Trophoblast cell (in vitro differentiated cells and primary cell): ENCODE measurements around the gene QRFP.

ENCODE experiments used
- DNase-seq, 2 donors: peaks; one replicate each; pipeline ENCODE4 v3.0.0-alpha.2; 2016
- H2AFZ ChIP-seq: 2 replicates; pipeline ENCODE4 v1.6.1; 2013; ENCODE audit warnings: low read length, moderate library complexity, mild to moderate bottlenecking; ENCODE audit not compliant: insufficient read depth, poor library complexity
- H2AK5ac ChIP-seq: 2 replicates; pipeline ENCODE4 v1.6.1; 2013; ENCODE audit warnings: mild to moderate bottlenecking, low read length
- H2BK120ac ChIP-seq: 2 replicates; pipeline ENCODE4 v1.6.1; 2013; ENCODE audit warnings: low read length, mild to moderate bottlenecking, moderate library complexity; ENCODE audit not compliant: insufficient read depth, poor library complexity
- H2BK12ac ChIP-seq: 2 replicates; pipeline ENCODE4 v1.6.1; 2013; ENCODE audit warnings: mild to moderate bottlenecking, low read length, moderate library complexity
- H2BK5ac ChIP-seq: 2 replicates; pipeline ENCODE4 v1.6.1; 2013; ENCODE audit warnings: low read length, low read depth, moderate library complexity, mild to moderate bottlenecking; ENCODE audit not compliant: poor library complexity
- H3K14ac ChIP-seq: 2 replicates; pipeline ENCODE4 v1.6.1; 2013; ENCODE audit warnings: mild to moderate bottlenecking, low read length
- H3K18ac ChIP-seq: 2 replicates; pipeline ENCODE4 v1.6.1; 2013; ENCODE audit warnings: mild to moderate bottlenecking, low read length
- H3K23ac ChIP-seq: 2 replicates; pipeline ENCODE4 v1.6.1; 2013; ENCODE audit warnings: low read length
- H3K27ac ChIP-seq: 2 replicates; pipeline ENCODE4 v1.5.1; 2013; ENCODE audit warnings: low read depth, mild to moderate bottlenecking, inconsistent platforms, low read length, moderate library complexity
- H3K27me3 ChIP-seq: 2 replicates; pipeline ENCODE4 v1.6.1; 2013; ENCODE audit warnings: inconsistent platforms, mild to moderate bottlenecking, low read length, moderate library complexity; ENCODE audit not compliant: insufficient read depth
- H3K36me3 ChIP-seq, 2 experiments: 1 replicate in 1 of 2; 2 replicates in 1 of 2; pipeline ENCODE4 v1.6.1; 2013; ENCODE audit warnings: low read length in 2 of 2, mild to moderate bottlenecking in 2 of 2, moderate library complexity in 1 of 2; ENCODE audit not compliant: insufficient read depth in 2 of 2, control insufficient read depth in 1 of 2
- H3K4ac ChIP-seq: 2 replicates; pipeline ENCODE4 v1.6.1; 2013; ENCODE audit warnings: low read depth, mild to moderate bottlenecking, low read length, moderate library complexity
- H3K4me1 ChIP-seq, 2 experiments: 1 replicate in 1 of 2; 2 replicates in 1 of 2; pipeline ENCODE4 v1.6.1; 2013; ENCODE audit warnings: low read length in 2 of 2, mild to moderate bottlenecking in 2 of 2, moderate library complexity in 1 of 2; ENCODE audit not compliant: insufficient read depth in 2 of 2, control insufficient read depth in 1 of 2
- H3K4me2 ChIP-seq: 2 replicates; pipeline ENCODE4 v1.6.1; 2013; ENCODE audit warnings: inconsistent platforms, mild to moderate bottlenecking, low read length, moderate library complexity
- H3K4me3 ChIP-seq: 2 replicates; pipeline ENCODE4 v1.5.1; 2013; ENCODE audit warnings: mild to moderate bottlenecking, low read depth, low read length, inconsistent platforms
- H3K79me1 ChIP-seq: one replicate; pipeline ENCODE4 v1.6.1; 2013; ENCODE audit warnings: low read length
- H3K79me2 ChIP-seq: 2 replicates; pipeline ENCODE4 v1.6.1; 2013; ENCODE audit warnings: low read length, mild to moderate bottlenecking; ENCODE audit not compliant: control insufficient read depth, insufficient read depth, poor library complexity
- H3K9ac ChIP-seq: 2 replicates; pipeline ENCODE4 v1.6.1; 2013; ENCODE audit warnings: mild to moderate bottlenecking, low read length
- H3K9me3 ChIP-seq: 2 replicates; pipeline ENCODE4 v1.6.1; 2013; ENCODE audit warnings: low read depth, mild to moderate bottlenecking, control low read depth, inconsistent platforms, low read length; ENCODE audit not compliant: insufficient read depth
- H4K12ac ChIP-seq: 2 replicates; pipeline ENCODE4 v1.6.1; 2013; ENCODE audit warnings: low read depth, mild to moderate bottlenecking, low read length, moderate library complexity
- H4K8ac ChIP-seq: 2 replicates; pipeline ENCODE4 v1.6.1; 2013; ENCODE audit warnings: low read depth, mild to moderate bottlenecking, low read length, moderate library complexity
- H4K91ac ChIP-seq: one replicate; pipeline ENCODE4 v1.6.1; 2013; ENCODE audit warnings: low read depth, mild to moderate bottlenecking, low read length, moderate library complexity
- WGBS: extraction: QIAGEN DNeasy Blood & Tissue Kit; methylation state at CpG from one replicate; pipeline ENCODE4 v1.1.7; 2013; ENCODE audit warnings: missing lambda C conversion rate; ENCODE audit not compliant: insufficient read length, insufficient coverage; ENCODE audit errors: extremely low coverage; 5-methylcytosine and 5-hydroxymethylcytosine counted together

The QRFP gene

GRCh38 chr9:130900701-130901497 lies 4.3 kb upstream of the QRFP start:
- H3K4me1 ChIP-seq = no peaks in the 10 kb centered on the region
- H3K36me3 ChIP-seq = no peaks in the 10 kb centered on the region
- H3K79me1 ChIP-seq = no peaks in the 10 kb centered on the region
- H3K27ac ChIP-seq = no peak overlapping the region
- no peak overlapping the region for H3K4me3 ChIP-seq
- H4K8ac ChIP-seq = no peak overlapping the region
- H2BK120ac ChIP-seq = no peak overlapping the region
- H2AFZ ChIP-seq = no peak overlapping the region
- H2BK5ac ChIP-seq = no peak overlapping the region
- H3K4me2 ChIP-seq = no peak overlapping the region
- no peak overlapping the region for H2AK5ac ChIP-seq
- H3K79me2 ChIP-seq = no peaks in the 10 kb centered on the region
- no peaks in the 10 kb centered on the region for H3K9me3 ChIP-seq
- DNase-seq = no peak
- H3K27me3 ChIP-seq = no peaks in the 10 kb centered on the region
- H4K91ac ChIP-seq = no peak overlapping the region
- WGBS = no CpG with 5 or more reads among the region's 17 CpGs
- H3K4ac ChIP-seq = no peak overlapping the region
- H3K23ac ChIP-seq = no peak overlapping the region
- no peak overlapping the region for H2BK12ac ChIP-seq
- no peak overlapping the region for H3K9ac ChIP-seq
- H4K12ac ChIP-seq = no peak overlapping the region
- H3K18ac ChIP-seq = no peak overlapping the region
- H3K14ac ChIP-seq = no peak overlapping the region

DNA sequence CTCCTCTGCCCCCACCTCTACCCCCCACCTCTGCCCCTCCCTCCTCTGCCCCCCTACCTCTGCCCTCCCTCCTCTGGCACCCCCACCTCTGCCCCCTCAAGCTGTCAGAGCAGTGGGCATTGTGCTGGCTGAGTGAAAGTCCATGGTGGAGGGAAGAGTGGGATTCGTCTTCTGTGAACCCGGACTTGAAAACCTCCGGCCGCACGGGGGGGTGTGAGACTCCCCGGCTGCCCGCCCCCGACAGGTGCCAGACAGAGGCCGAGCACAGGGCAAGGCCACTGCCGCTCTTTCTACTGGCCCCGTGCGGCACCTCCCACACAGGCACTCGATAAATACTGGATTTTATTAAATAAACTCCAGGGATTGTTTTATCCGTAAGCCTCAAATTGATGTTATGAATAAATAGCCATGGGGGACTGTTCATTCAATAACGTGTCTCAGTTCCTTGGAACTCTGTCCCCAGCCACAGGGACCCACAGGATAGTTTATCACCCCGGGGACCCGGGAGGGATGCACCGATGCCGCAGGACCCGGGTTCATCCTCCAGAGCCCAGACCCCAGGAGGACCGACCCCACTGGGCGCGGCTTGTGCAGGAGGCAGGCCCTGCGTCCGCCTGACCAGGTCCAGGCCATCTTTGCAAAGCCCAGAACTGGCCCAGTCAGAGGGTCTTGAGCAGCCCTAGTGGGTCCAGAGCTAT lies 2.6 kb upstream of the QRFP start:
- no peaks in the 10 kb centered on the region for H3K36me3 ChIP-seq
- no peaks in the 10 kb centered on the region for H3K79me1 ChIP-seq
- H4K8ac ChIP-seq = no peak overlapping the region
- H3K9ac ChIP-seq = no peak overlapping the region
- no peak overlapping the region for H3K23ac ChIP-seq
- H3K79me2 ChIP-seq = no peaks in the 10 kb centered on the region
- H4K91ac ChIP-seq = no peak overlapping the region
- H3K4me3 ChIP-seq = peak overlapping the region; percentile 23
- H3K14ac ChIP-seq = no peak overlapping the region
- no peaks in the 10 kb centered on the region for H3K9me3 ChIP-seq
- no peak overlapping the region for H3K27ac ChIP-seq
- no peaks in the 10 kb centered on the region for H3K4me1 ChIP-seq
- no peak overlapping the region for H3K4me2 ChIP-seq
- H3K27me3 ChIP-seq = no peaks in the 10 kb centered on the region
- no peak overlapping the region for H3K4ac ChIP-seq
- H2BK120ac ChIP-seq = no peak overlapping the region
- no peak overlapping the region for H2AK5ac ChIP-seq
- no peak overlapping the region for H2BK12ac ChIP-seq
- no peak overlapping the region for H4K12ac ChIP-seq
- no peak overlapping the region for H2AFZ ChIP-seq
- no peak overlapping the region for H3K18ac ChIP-seq
- H2BK5ac ChIP-seq = no peak overlapping the region
- WGBS = no CpG with 5 or more reads among the region's 25 CpGs
- DNase-seq = no peak

- no peak overlapping the region for H3K27ac ChIP-seq
- no peaks in the 10 kb centered on the region for H3K4me1 ChIP-seq
- H3K23ac ChIP-seq = no peak overlapping the region
- H3K14ac ChIP-seq = no peak overlapping the region
- H3K27me3 ChIP-seq = no peaks in the 10 kb centered on the region
- no peaks in the 10 kb centered on the region for H3K9me3 ChIP-seq
- no peak overlapping the region for H2AFZ ChIP-seq
- H3K9ac ChIP-seq = no peak overlapping the region
- no peak overlapping the region for H2BK5ac ChIP-seq
- no peaks in the 10 kb centered on the region for H3K79me2 ChIP-seq
- H4K91ac ChIP-seq = no peak overlapping the region
- H2BK12ac ChIP-seq = no peak overlapping the region
- no peak overlapping the region for H3K18ac ChIP-seq
- no peak overlapping the region for H3K4ac ChIP-seq
- no peak overlapping the region for H4K12ac ChIP-seq
- no peak overlapping the region for H3K4me2 ChIP-seq
- DNase-seq = no peak
- no peaks in the 10 kb centered on the region for H3K79me1 ChIP-seq
- H2AK5ac ChIP-seq = no peak overlapping the region
- H2BK120ac ChIP-seq = no peak overlapping the region
- no peak overlapping the region for H3K4me3 ChIP-seq
- peaks cover 0 to 4% of the 10 kb centered on the region in 2 experiments for H3K36me3 ChIP-seq
- WGBS = no CpG with 5 or more reads among the region's 4 CpGs
- no peak overlapping the region for H4K8ac ChIP-seq
Observed at GRCh38 chr9:130898552-130898852, 1.9 kb upstream of the QRFP start.

DNA sequence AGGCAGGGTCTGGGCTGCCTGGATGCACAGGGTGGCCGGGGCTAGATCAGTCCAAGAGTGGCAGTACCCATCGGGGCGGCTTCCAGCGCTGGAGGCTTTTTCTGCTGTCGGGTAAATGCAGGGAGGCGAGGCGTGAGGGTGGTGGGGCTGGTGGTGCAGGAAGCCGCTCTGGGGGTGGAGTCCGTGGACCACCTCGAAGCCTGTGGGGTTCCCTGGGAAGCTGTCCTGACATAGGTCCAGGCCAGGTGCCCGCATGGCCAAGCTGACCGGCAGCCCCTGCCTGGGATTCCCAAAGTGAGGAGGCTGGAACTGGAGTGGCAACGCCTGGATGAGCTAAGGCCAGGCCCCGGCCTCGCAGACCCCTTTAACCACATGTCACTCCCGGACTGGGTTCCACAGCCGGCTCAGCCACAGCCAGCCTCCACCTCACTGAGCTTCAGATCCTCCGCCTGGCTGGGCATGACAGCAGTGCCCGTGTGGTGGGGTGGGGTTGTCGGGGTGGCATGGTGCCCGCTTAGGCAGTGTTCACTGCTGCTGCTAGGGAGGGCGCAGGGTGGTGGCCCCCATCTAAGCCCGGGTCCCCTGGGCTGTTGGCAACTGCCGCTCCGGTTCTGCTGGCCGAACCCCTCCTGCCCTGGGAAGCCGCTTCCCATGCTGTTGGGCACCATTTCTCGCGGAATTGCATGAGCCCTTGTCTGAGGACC lies 1.4 kb upstream of the QRFP start:
- H2AFZ ChIP-seq = no peak overlapping the region
- H3K9ac ChIP-seq = no peak overlapping the region
- H3K27ac ChIP-seq = no peak overlapping the region
- H2BK120ac ChIP-seq = no peak overlapping the region
- no peak overlapping the region for H3K18ac ChIP-seq
- no peak overlapping the region for H2AK5ac ChIP-seq
- no peaks in the 10 kb centered on the region for H3K79me2 ChIP-seq
- H3K4me1 ChIP-seq = no peaks in the 10 kb centered on the region
- no peaks in the 10 kb centered on the region for H3K79me1 ChIP-seq
- no peaks in the 10 kb centered on the region for H3K9me3 ChIP-seq
- H3K23ac ChIP-seq = no peak overlapping the region
- WGBS = no CpG with 5 or more reads among the region's 29 CpGs
- H3K4me2 ChIP-seq = no peak overlapping the region
- H3K14ac ChIP-seq = no peak overlapping the region
- H4K91ac ChIP-seq = no peak overlapping the region
- H2BK12ac ChIP-seq = no peak overlapping the region
- no peak overlapping the region for H3K4ac ChIP-seq
- no peak overlapping the region for H4K12ac ChIP-seq
- H4K8ac ChIP-seq = no peak overlapping the region
- peaks cover 0 to 9% of the 10 kb centered on the region in 2 experiments for H3K36me3 ChIP-seq
- no peaks in the 10 kb centered on the region for H3K27me3 ChIP-seq
- H2BK5ac ChIP-seq = no peak overlapping the region
- DNase-seq = no peak
- H3K4me3 ChIP-seq = no peak overlapping the region
